Left lobe of liver (tissue), 2 donors: ENCODE data around the gene RETSAT. TPM values are rescaled to one million over a fixed set of nuclear protein-coding genes. Genes with fewer than 3 reads are reported as not detected.

Experiments used
- ATAC-seq: fragments of 200-7000 bp; cut with Tn5 transposase; one replicate; pipeline ENCODE4 v1.9.1; 2020; ENCODE audit warnings: mild to moderate bottlenecking, moderate library complexity
- DNase-seq: peaks from one replicate; pipeline ENCODE4 v3.0.0-alpha.2; 2020; ENCODE audit warnings: low spot score
- total RNA-seq: library from RNA; stranded (reverse); gene quantifications from one replicate; pipeline ENCODE4 v1.2.1, GENCODE V29; 2021
- donor health status: DM: no; HTN: no; CAD: no; lungs with moderate emphysema.
- donor health status: DM: no; HTN: yes; CAD: no.

RETSAT gene
- total RNA-seq, 1 donor from 2014 or later: 113 TPM

- peak; percentile 23 for ATAC-seq
- no peak for DNase-seq
These were observed 44.5 kb downstream of the RETSAT start for GRCh38 chr2:85309699-85310321.

DNA sequence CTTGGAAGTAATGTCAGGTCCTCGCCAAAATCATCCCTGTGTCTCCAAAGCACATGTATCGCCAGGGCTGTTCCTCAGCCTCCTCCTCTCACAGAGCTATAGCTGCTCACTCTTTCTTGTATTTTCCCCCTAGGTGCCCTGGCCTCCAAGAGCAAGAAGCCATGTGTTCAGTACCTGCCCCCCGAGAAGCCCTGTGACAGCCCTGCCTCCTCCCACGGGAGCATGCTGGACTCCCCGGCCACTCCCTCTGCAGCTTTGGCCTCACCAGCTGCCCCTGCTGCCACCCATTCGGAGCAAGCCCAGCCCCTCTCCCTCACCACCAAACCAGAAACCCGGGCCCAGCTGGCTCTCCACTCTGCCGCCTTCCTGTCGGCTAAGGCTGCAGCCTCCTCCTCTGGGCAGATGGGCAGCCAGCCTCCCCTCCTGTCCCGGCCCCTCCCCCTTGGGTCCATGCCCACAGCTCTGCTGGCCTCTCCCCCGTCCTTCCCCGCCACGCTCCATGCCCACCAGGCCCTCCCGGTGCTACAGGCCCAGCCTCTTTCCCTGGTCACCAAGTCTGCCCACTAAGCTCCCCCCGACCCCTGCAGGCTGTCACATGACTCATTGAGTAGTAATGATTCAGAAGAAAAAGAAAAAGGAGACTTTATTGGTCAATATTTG is 45.3 kb downstream of the RETSAT start:
- ATAC-seq (peak; percentile 69), DNase-seq (peak; percentile 73)

DNA sequence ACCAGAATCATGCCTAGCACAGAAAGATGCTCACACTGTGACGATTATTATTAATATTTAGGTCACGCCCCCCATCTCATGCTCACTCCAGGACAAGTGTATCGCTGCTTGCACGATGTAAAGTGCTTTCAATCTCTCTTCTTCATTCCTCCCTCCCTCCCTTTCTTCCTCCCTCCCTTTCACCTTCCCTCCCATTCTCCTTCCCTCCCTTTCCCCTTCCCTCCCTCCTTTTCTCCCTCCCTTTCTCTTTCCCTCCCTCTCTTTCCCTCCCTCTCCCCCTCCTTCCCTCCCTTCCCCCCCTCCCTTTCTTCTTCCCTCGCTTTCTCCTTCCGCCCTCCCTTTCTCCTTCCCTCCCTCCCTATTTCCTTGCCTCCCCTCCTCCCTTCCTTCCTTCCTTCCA is 46.1 kb downstream of the RETSAT start:
- ATAC-seq (no peak), DNase-seq (no peak)

- DNase-seq (no peak), ATAC-seq (peak; percentile 1)
These were observed 46.8 kb downstream of the RETSAT start for GRCh38 chr2:85307527-85307897.

- DNase-seq (no peak), ATAC-seq (no peak)
These were observed 50.4 kb downstream of the RETSAT start for GRCh38 chr2:85303780-85304531.

- ATAC-seq: no peak
- DNase-seq: no peak
These were observed 52.2 kb downstream of the RETSAT start for GRCh38 chr2:85302121-85302520.

Other genes with a start within 250 kb of the RETSAT start
- gene TCF7L1, start 221.1 kb downstream of the RETSAT start, total RNA-seq: 5.7 TPM
- 89.6 TPM for gene TGOLN2, start 26.5 kb downstream of the RETSAT start, total RNA-seq
- 12.7 TPM for gene ELMOD3, start 241 bp upstream of the RETSAT start, total RNA-seq
- 5.0 TPM for gene CAPG, start 55.8 kb upstream of the RETSAT start, total RNA-seq
- gene SH2D6, start 64.2 kb upstream of the RETSAT start, total RNA-seq: 3.1 TPM
- 76.6 TPM for gene MAT2A, start 184.6 kb upstream of the RETSAT start, total RNA-seq
- gene GGCX, start 207.0 kb upstream of the RETSAT start, total RNA-seq: 232 TPM
- gene VAMP8, start 223.1 kb upstream of the RETSAT start, total RNA-seq: 69.9 TPM
- 31.7 TPM for gene VAMP5, start 229.9 kb upstream of the RETSAT start, total RNA-seq
- gene RNF181, start 241.2 kb upstream of the RETSAT start, total RNA-seq: 52.8 TPM
- 20.0 TPM for gene TMEM150A, start 248.2 kb upstream of the RETSAT start, total RNA-seq